Trophoblast cell (in vitro differentiated cells and primary cell): ENCODE results near the gene CSF1R.
A peak's percentile ranks its signal among the peaks of the same experiment; 100 is the strongest.

Experiments
- DNase-seq, 2 donors: peaks; one replicate each; pipeline ENCODE4 v3.0.0-alpha.2; 2016
- H2AFZ ChIP-seq: 2 replicates; pipeline ENCODE4 v1.6.1; 2013; ENCODE audit warnings: low read length, moderate library complexity, mild to moderate bottlenecking; ENCODE audit not compliant: insufficient read depth, poor library complexity
- H2AK5ac ChIP-seq: 2 replicates; pipeline ENCODE4 v1.6.1; 2013; ENCODE audit warnings: mild to moderate bottlenecking, low read length
- H2BK120ac ChIP-seq: 2 replicates; pipeline ENCODE4 v1.6.1; 2013; ENCODE audit warnings: low read length, mild to moderate bottlenecking, moderate library complexity; ENCODE audit not compliant: insufficient read depth, poor library complexity
- H2BK12ac ChIP-seq: 2 replicates; pipeline ENCODE4 v1.6.1; 2013; ENCODE audit warnings: mild to moderate bottlenecking, low read length, moderate library complexity
- H2BK5ac ChIP-seq: 2 replicates; pipeline ENCODE4 v1.6.1; 2013; ENCODE audit warnings: low read length, low read depth, moderate library complexity, mild to moderate bottlenecking; ENCODE audit not compliant: poor library complexity
- H3K14ac ChIP-seq: 2 replicates; pipeline ENCODE4 v1.6.1; 2013; ENCODE audit warnings: mild to moderate bottlenecking, low read length
- H3K18ac ChIP-seq: 2 replicates; pipeline ENCODE4 v1.6.1; 2013; ENCODE audit warnings: mild to moderate bottlenecking, low read length
- H3K23ac ChIP-seq: 2 replicates; pipeline ENCODE4 v1.6.1; 2013; ENCODE audit warnings: low read length
- H3K27ac ChIP-seq: 2 replicates; pipeline ENCODE4 v1.5.1; 2013; ENCODE audit warnings: low read depth, mild to moderate bottlenecking, inconsistent platforms, low read length, moderate library complexity
- H3K27me3 ChIP-seq: 2 replicates; pipeline ENCODE4 v1.6.1; 2013; ENCODE audit warnings: inconsistent platforms, mild to moderate bottlenecking, low read length, moderate library complexity; ENCODE audit not compliant: insufficient read depth
- H3K36me3 ChIP-seq, 2 experiments: 1 replicate in 1 of 2; 2 replicates in 1 of 2; pipeline ENCODE4 v1.6.1; 2013; ENCODE audit warnings: low read length in 2 of 2, mild to moderate bottlenecking in 2 of 2, moderate library complexity in 1 of 2; ENCODE audit not compliant: insufficient read depth in 2 of 2, control insufficient read depth in 1 of 2
- H3K4ac ChIP-seq: 2 replicates; pipeline ENCODE4 v1.6.1; 2013; ENCODE audit warnings: low read depth, mild to moderate bottlenecking, low read length, moderate library complexity
- H3K4me1 ChIP-seq, 2 experiments: 1 replicate in 1 of 2; 2 replicates in 1 of 2; pipeline ENCODE4 v1.6.1; 2013; ENCODE audit warnings: low read length in 2 of 2, mild to moderate bottlenecking in 2 of 2, moderate library complexity in 1 of 2; ENCODE audit not compliant: insufficient read depth in 2 of 2, control insufficient read depth in 1 of 2
- H3K4me2 ChIP-seq: 2 replicates; pipeline ENCODE4 v1.6.1; 2013; ENCODE audit warnings: inconsistent platforms, mild to moderate bottlenecking, low read length, moderate library complexity
- H3K4me3 ChIP-seq: 2 replicates; pipeline ENCODE4 v1.5.1; 2013; ENCODE audit warnings: mild to moderate bottlenecking, low read depth, low read length, inconsistent platforms
- H3K79me1 ChIP-seq: one replicate; pipeline ENCODE4 v1.6.1; 2013; ENCODE audit warnings: low read length
- H3K79me2 ChIP-seq: 2 replicates; pipeline ENCODE4 v1.6.1; 2013; ENCODE audit warnings: low read length, mild to moderate bottlenecking; ENCODE audit not compliant: control insufficient read depth, insufficient read depth, poor library complexity
- H3K9ac ChIP-seq: 2 replicates; pipeline ENCODE4 v1.6.1; 2013; ENCODE audit warnings: mild to moderate bottlenecking, low read length
- H3K9me3 ChIP-seq: 2 replicates; pipeline ENCODE4 v1.6.1; 2013; ENCODE audit warnings: low read depth, mild to moderate bottlenecking, control low read depth, inconsistent platforms, low read length; ENCODE audit not compliant: insufficient read depth
- H4K12ac ChIP-seq: 2 replicates; pipeline ENCODE4 v1.6.1; 2013; ENCODE audit warnings: low read depth, mild to moderate bottlenecking, low read length, moderate library complexity
- H4K8ac ChIP-seq: 2 replicates; pipeline ENCODE4 v1.6.1; 2013; ENCODE audit warnings: low read depth, mild to moderate bottlenecking, low read length, moderate library complexity
- H4K91ac ChIP-seq: one replicate; pipeline ENCODE4 v1.6.1; 2013; ENCODE audit warnings: low read depth, mild to moderate bottlenecking, low read length, moderate library complexity
- WGBS: extraction: QIAGEN DNeasy Blood & Tissue Kit; methylation state at CpG from one replicate; pipeline ENCODE4 v1.1.7; 2013; ENCODE audit warnings: missing lambda C conversion rate; ENCODE audit not compliant: insufficient read length, insufficient coverage; ENCODE audit errors: extremely low coverage; 5-methylcytosine and 5-hydroxymethylcytosine counted together

The CSF1R gene

GRCh38 chr5:150132740-150133139 is 46.4 kb upstream of the CSF1R start:
- H3K4me2 ChIP-seq = no peak overlapping the region
- H4K8ac ChIP-seq = no peak overlapping the region

DNA sequence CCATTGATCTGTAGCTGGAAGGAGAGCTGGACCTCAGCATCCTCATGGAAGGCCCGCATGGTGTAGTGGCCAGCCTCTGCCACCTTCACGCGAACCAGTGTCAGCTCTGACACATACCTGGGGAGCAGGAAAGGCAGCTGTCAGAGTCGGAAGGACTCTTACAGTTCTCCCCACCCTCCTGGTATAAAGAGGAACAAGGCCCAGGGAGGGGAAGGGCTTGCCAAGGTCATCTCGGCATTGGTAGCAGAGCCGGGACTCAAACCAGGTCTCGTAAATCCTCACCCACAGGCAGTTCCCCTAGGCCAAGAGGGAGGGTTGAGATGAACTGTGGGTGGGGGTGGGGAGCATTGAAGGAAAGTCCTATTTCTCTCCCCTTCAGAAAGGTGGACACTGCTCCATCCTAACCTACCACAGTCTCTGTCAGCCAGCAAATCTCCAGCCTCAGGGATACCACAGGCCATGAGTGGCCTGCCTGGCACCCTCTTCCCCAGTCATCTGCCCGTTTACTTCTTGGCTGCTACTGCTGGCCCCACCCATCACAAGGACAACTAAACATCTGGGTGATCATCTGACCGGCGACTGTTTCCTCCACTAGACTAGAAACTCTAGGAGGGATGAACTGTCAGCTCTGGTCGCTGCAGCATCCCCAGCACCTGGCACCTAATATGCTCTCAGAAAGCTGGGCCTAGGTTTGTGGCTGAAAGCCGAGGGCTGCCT is 45.8 kb upstream of the CSF1R start:
- Histone ChIP-seq H2AFZ (no peak overlapping the region), H3K79me2 (peaks cover 8% of the 10 kb centered on the region), H2BK120ac (no peak overlapping the region), H3K14ac (peak overlapping the region; percentile 45), H3K4me3 (no peak overlapping the region), H3K36me3 (peaks cover 61 to 67% of the 10 kb centered on the region in 2 experiments), H3K4me1 (peaks cover 12 to 14% of the 10 kb centered on the region in 2 experiments), H2BK12ac (no peak overlapping the region), H3K4ac (no peak overlapping the region), H3K27ac (no peak overlapping the region), H3K27me3 (no peaks in the 10 kb centered on the region), H4K91ac (peak overlapping the region; percentile 12), H3K4me2 (no peak overlapping the region), H2AK5ac (peak overlapping the region; percentile 31), H3K79me1 (peaks cover 22% of the 10 kb centered on the region), H3K23ac (no peak overlapping the region), H4K8ac (no peak overlapping the region), H4K12ac (no peak overlapping the region), H3K18ac (no peak overlapping the region), H3K9me3 (peaks cover 1% of the 10 kb centered on the region), H2BK5ac (no peak overlapping the region), H3K9ac (no peak overlapping the region)
- DNase-seq = no peak
- WGBS = no CpG with 5 or more reads among the region's 12 CpGs

More at GRCh38 chr5:150132740-150133139, 46.4 kb upstream of the CSF1R start:
- no peak overlapping the region for H2BK120ac ChIP-seq
- no peak overlapping the region for H3K4me3 ChIP-seq
- H2AK5ac ChIP-seq = no peak overlapping the region
- no peak overlapping the region for H3K9ac ChIP-seq
- no peak overlapping the region for H4K12ac ChIP-seq
- peaks cover 58 to 65% of the 10 kb centered on the region in 2 experiments for H3K36me3 ChIP-seq
- peaks cover 26% of the 10 kb centered on the region for H3K79me1 ChIP-seq
- H3K23ac ChIP-seq = no peak overlapping the region
- peaks cover 9% of the 10 kb centered on the region for H3K79me2 ChIP-seq
- H4K91ac ChIP-seq = no peak overlapping the region
- no peak overlapping the region for H3K14ac ChIP-seq
- H3K27me3 ChIP-seq = no peaks in the 10 kb centered on the region
- H3K9me3 ChIP-seq = peaks cover 1% of the 10 kb centered on the region
- WGBS = no CpG with 5 or more reads among the region's 22 CpGs
- DNase-seq = no peak
- no peak overlapping the region for H3K18ac ChIP-seq
- no peak overlapping the region for H3K27ac ChIP-seq
- no peak overlapping the region for H2BK12ac ChIP-seq
- H2AFZ ChIP-seq = no peak overlapping the region
- H2BK5ac ChIP-seq = no peak overlapping the region
- H3K4me1 ChIP-seq = peaks cover 18 to 20% of the 10 kb centered on the region in 2 experiments
- H3K4ac ChIP-seq = no peak overlapping the region

DNA sequence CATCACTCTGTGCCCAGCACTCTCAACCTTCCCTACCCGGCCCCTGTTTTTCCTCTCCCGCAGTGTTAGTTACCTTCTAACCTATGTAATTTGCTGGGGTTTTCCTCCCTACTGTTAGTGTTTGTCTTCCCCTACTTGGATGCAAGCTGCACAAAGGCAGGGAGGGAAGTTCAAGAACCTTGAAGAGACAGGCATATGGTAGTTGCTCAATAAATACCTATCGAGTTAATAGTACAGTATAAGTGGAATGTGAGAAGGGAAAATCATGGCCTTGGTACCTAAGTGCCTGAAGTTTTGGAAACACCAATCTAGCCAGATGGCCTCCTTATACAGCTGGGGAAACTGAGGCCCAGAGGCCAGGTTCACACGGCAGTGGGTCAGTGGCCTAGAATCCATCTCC is 45.1 kb upstream of the CSF1R start:
- H3K9me3 ChIP-seq = peaks cover 2% of the 10 kb centered on the region
- peak overlapping the region; percentile 7 for H2BK12ac ChIP-seq
- H3K79me2 ChIP-seq = peaks cover 2% of the 10 kb centered on the region
- H3K4me2 ChIP-seq = no peak overlapping the region
- H3K27me3 ChIP-seq = no peaks in the 10 kb centered on the region
- peaks cover 5 to 7% of the 10 kb centered on the region in 2 experiments for H3K4me1 ChIP-seq
- no peak overlapping the region for H3K4ac ChIP-seq
- peak overlapping the region; percentile 12 for H4K91ac ChIP-seq
- no peak overlapping the region for H4K8ac ChIP-seq
- DNase-seq = peak in 1 of 2 donors; percentile 36
- H2AFZ ChIP-seq = no peak overlapping the region
- H3K79me1 ChIP-seq = peaks cover 15% of the 10 kb centered on the region
- H2BK120ac ChIP-seq = no peak overlapping the region
- H2AK5ac ChIP-seq = no peak overlapping the region
- no CpG with 5 or more reads among the region's 4 CpGs for WGBS
- H2BK5ac ChIP-seq = no peak overlapping the region
- no peak overlapping the region for H3K14ac ChIP-seq
- no peak overlapping the region for H4K12ac ChIP-seq
- no peak overlapping the region for H3K23ac ChIP-seq
- peaks cover 67 to 74% of the 10 kb centered on the region in 2 experiments for H3K36me3 ChIP-seq
- H3K18ac ChIP-seq = no peak overlapping the region
- H3K4me3 ChIP-seq = no peak overlapping the region
- H3K9ac ChIP-seq = no peak overlapping the region
- no peak overlapping the region for H3K27ac ChIP-seq

- peaks cover 0 to 4% of the 10 kb centered on the region in 2 experiments for H3K4me1 ChIP-seq
- H3K23ac ChIP-seq = no peak overlapping the region
- no peak overlapping the region for H4K8ac ChIP-seq
- H3K14ac ChIP-seq = no peak overlapping the region
- H3K36me3 ChIP-seq = peaks cover 66 to 78% of the 10 kb centered on the region in 2 experiments
- no peak overlapping the region for H3K4me3 ChIP-seq
- H3K79me2 ChIP-seq = peaks cover 2% of the 10 kb centered on the region
- H2AFZ ChIP-seq = no peak overlapping the region
- H2AK5ac ChIP-seq = no peak overlapping the region
- no peak overlapping the region for H3K27ac ChIP-seq
- no peak overlapping the region for H3K4me2 ChIP-seq
- no CpG with 5 or more reads among the region's 8 CpGs for WGBS
- peak overlapping the region; percentile 13 for H4K91ac ChIP-seq
- H2BK5ac ChIP-seq = peak overlapping the region; percentile 5
- no peak overlapping the region for H4K12ac ChIP-seq
- H2BK120ac ChIP-seq = no peak overlapping the region
- H2BK12ac ChIP-seq = no peak overlapping the region
- peaks cover 5% of the 10 kb centered on the region for H3K9me3 ChIP-seq
- H3K79me1 ChIP-seq = peaks cover 9% of the 10 kb centered on the region
- H3K4ac ChIP-seq = peak overlapping the region; percentile 11
- no peaks in the 10 kb centered on the region for H3K27me3 ChIP-seq
- peak overlapping the region; percentile 1 for H3K18ac ChIP-seq
- H3K9ac ChIP-seq = no peak overlapping the region
- no peak for DNase-seq
Measured at GRCh38 chr5:150130493-150130922, 44.2 kb upstream of the CSF1R start.
